ENCODE data around the gene SAXO2.
"Not testable (repeated sequence)": the region's sequence is repeated elsewhere in the genome, so short reads cannot be mapped to it uniquely, and the experiment has no call there.

Gene SAXO2

GRCh38 chr15:82332711-82333602, 70.3 kb downstream of the SAXO2 start:
- not testable (repeated sequence) for H3K4me3 ChIP-seq (ENCODE audit: low read depth in 1 of 5, low read length in 5 of 5); H3K4me1 ChIP-seq (ENCODE audit: control insufficient read depth in 5 of 5, insufficient read depth in 5 of 5, low read length in 5 of 5); H3K27ac ChIP-seq (ENCODE audit: low read depth, low read length); H3K36me3 ChIP-seq (ENCODE audit: control insufficient read depth in 5 of 5, insufficient read depth in 5 of 5, low read length in 5 of 5); H3K27me3 ChIP-seq (ENCODE audit: control insufficient read depth in 5 of 5, insufficient read depth in 4 of 5, low read length in 5 of 5); H3K9me3 ChIP-seq (ENCODE audit: control insufficient read depth in 5 of 5, low read length in 5 of 5); H3K9ac ChIP-seq (ENCODE audit: low read length in 5 of 5)

DNA sequence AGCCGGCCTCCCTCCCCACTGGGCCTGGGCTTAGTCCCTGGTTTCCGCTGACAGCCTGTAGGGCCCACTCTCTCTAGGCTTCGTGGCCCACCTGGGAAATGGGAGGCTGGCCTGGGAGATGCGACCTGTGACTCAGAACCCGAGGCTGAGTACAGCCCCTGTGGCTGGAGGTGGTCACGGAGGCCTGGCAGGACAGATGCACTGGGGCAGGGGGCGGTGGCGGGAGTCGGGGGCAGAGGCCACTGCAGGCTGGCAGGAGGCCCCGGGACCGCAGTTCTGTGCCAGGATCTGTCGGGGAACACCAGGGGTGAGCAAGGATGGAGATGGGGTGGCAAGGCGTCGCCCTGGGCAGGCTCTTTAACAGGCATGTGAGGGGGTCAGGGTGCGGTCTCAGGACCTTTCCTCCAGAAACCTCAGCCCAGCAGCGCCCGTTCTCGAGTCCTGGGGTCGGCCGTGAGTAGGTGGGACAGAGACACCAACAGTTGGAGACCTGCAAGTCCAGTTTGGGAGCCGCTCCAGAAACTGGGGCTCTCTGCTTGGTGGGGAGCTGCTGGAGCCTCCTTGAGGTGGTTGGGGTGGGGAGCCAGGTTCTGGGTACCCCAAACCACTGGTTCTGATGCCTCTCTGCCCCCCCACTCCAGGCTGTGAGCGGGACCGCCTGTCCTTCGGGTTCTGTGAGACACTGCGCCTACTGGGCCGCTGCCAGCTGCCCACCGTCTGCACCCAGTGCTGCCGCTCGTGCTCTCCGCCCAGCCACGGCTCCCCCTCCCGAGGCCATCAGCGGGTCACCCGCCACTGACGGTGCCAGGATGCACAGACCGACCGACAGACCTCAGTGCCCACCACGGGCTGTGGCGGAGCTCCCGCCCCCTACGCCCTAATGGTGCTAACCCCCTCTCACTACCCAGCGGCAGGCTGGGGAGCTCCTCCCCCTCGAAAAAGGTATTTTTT, 71.3 kb downstream of the SAXO2 start:
- H3K27me3 ChIP-seq (ENCODE audit: control insufficient read depth in 5 of 5, insufficient read depth in 4 of 5, low read length in 5 of 5); H3K27ac ChIP-seq (ENCODE audit: low read depth, low read length); H3K4me1 ChIP-seq (ENCODE audit: control insufficient read depth in 5 of 5, insufficient read depth in 5 of 5, low read length in 5 of 5); H3K9me3 ChIP-seq (ENCODE audit: control insufficient read depth in 5 of 5, low read length in 5 of 5); H3K36me3 ChIP-seq (ENCODE audit: control insufficient read depth in 5 of 5, insufficient read depth in 5 of 5, low read length in 5 of 5); H3K9ac ChIP-seq (ENCODE audit: low read length in 5 of 5); H3K4me3 ChIP-seq (ENCODE audit: low read depth in 1 of 5, low read length in 5 of 5): not testable (repeated sequence)

Measured in subcutaneous abdominal adipose tissue (tissue), 5 donors.